CD4-positive, alpha-beta T cell treated with Interleukin-17A for 4 hours (primary cell): Measurements from ENCODE around the gene DNAJC15.
"Not testable (repeated sequence)": the region's sequence is repeated elsewhere in the genome, so short reads cannot be mapped to it uniquely, and the experiment has no call there.

Experiments
- DNase-seq: peaks from one replicate; pipeline ENCODE4 v3.0.0-alpha.2; 2020; ENCODE audit warnings: mixed read lengths

Gene DNAJC15

GRCh38 chr13:43046259-43046658 lies 22.9 kb downstream of the DNAJC15 start:
- no peak for DNase-seq

- DNase-seq, result peak; percentile 43
These were observed 31.7 kb downstream of the DNAJC15 start for GRCh38 chr13:43054803-43055802.

- peak; percentile 61 for DNase-seq
These were observed 34.4 kb downstream of the DNAJC15 start for GRCh38 chr13:43057653-43058317.

- peak; percentile 17 for DNase-seq
These were observed 34.9 kb downstream of the DNAJC15 start for GRCh38 chr13:43058318-43058674.

- DNase-seq, result no peak
These were observed 35.4 kb downstream of the DNAJC15 start for GRCh38 chr13:43058831-43059230.

- DNase-seq, result not testable (repeated sequence)
These were observed 36.4 kb downstream of the DNAJC15 start for GRCh38 chr13:43059779-43060178.

- DNase-seq, result not testable (repeated sequence)
These were observed 37.4 kb downstream of the DNAJC15 start for GRCh38 chr13:43060806-43061205.

GRCh38 chr13:43061496-43062280 lies 38.3 kb downstream of the DNAJC15 start:
- no peak for DNase-seq

- DNase-seq, result no peak
These were observed 48.4 kb downstream of the DNAJC15 start for GRCh38 chr13:43071824-43072223.

GRCh38 chr13:43072394-43072793 lies 49.0 kb downstream of the DNAJC15 start:
- DNase-seq, result no peak

- DNase-seq, result no peak
These were observed 51.6 kb downstream of the DNAJC15 start for GRCh38 chr13:43074824-43075510.

GRCh38 chr13:43075511-43075902 lies 52.1 kb downstream of the DNAJC15 start:
- not testable (repeated sequence) for DNase-seq

- DNase-seq, result no peak
These were observed 53.7 kb downstream of the DNAJC15 start for GRCh38 chr13:43077046-43077445.

GRCh38 chr13:43077461-43077860 lies 54.1 kb downstream of the DNAJC15 start:
- DNase-seq, result no peak

- no peak for DNase-seq
These were observed 54.5 kb downstream of the DNAJC15 start for GRCh38 chr13:43077906-43078305.

- no peak for DNase-seq
These were observed 55.0 kb downstream of the DNAJC15 start for GRCh38 chr13:43078399-43078798.

GRCh38 chr13:43079392-43079931 lies 56.1 kb downstream of the DNAJC15 start:
- DNase-seq, result no peak

GRCh38 chr13:43080199-43080598 lies 56.8 kb downstream of the DNAJC15 start:
- no peak for DNase-seq

- no peak for DNase-seq
These were observed 58.5 kb downstream of the DNAJC15 start for GRCh38 chr13:43081866-43082265.

GRCh38 chr13:43083750-43084149 lies 60.4 kb downstream of the DNAJC15 start:
- DNase-seq, result no peak

- no peak for DNase-seq
These were observed 62.2 kb downstream of the DNAJC15 start for GRCh38 chr13:43085545-43085944.

GRCh38 chr13:43086181-43086580 lies 62.8 kb downstream of the DNAJC15 start:
- no peak for DNase-seq
